GM23338 (cell line): ENCODE measurements around the gene DPP10. TPM values are rescaled to one million over a fixed set of nuclear protein-coding genes. Genes with fewer than 3 reads are reported as not detected.

ENCODE experiments used
- ATAC-seq: fragments of 200-7000 bp; cut with Tn5 transposase; 3 replicates; pipeline ENCODE4 v1.9.1; 2020
- DNase-seq: peaks from one replicate; pipeline ENCODE4 v3.0.0-alpha.2; 2015; ENCODE audit warnings: low spot score
- H2AFZ ChIP-seq: fragments of 200-600 bp; sonication (generic); 2 replicates; pipeline ENCODE4 v1.8.0; 2016; ENCODE audit warnings: antibody characterized with exemption, mild to moderate bottlenecking, moderate library complexity
- H3F3A ChIP-seq: fragments of 200-600 bp; sonication (generic); replicated peaks from 2 replicates; pipeline ENCODE4 v1.8.0; 2017; ENCODE audit warnings: antibody characterized with exemption, mixed run types, low read depth
- H3K27ac ChIP-seq: fragments of 200-600 bp; sonication (generic); 2 replicates; pipeline ENCODE4 v1.6.1; 2016; ENCODE audit warnings: low read depth
- H3K27me3 ChIP-seq: fragments of 200-600 bp; sonication (generic); 2 replicates; pipeline ENCODE4 v1.8.0; 2016; ENCODE audit warnings: mild to moderate bottlenecking, mixed run types, moderate library complexity; ENCODE audit not compliant: insufficient read depth
- H3K36me3 ChIP-seq: fragments of 200-600 bp; sonication (generic); 2 replicates; pipeline ENCODE4 v1.8.0; 2016; ENCODE audit warnings: mild to moderate bottlenecking; ENCODE audit not compliant: insufficient read depth
- H3K4me1 ChIP-seq: fragments of 200-600 bp; sonication (generic); 2 replicates; pipeline ENCODE4 v1.8.0; 2016; ENCODE audit warnings: mild to moderate bottlenecking, moderate library complexity; ENCODE audit not compliant: insufficient read depth
- H3K4me2 ChIP-seq: fragments of 200-600 bp; sonication (generic); 2 replicates; pipeline ENCODE4 v1.7.1; 2017; ENCODE audit warnings: mixed run types
- H3K4me3 ChIP-seq: fragments of 200-600 bp; sonication (generic); 2 replicates; pipeline ENCODE4 v1.6.1; 2016; ENCODE audit warnings: mixed run types
- H3K79me2 ChIP-seq: fragments of 200-600 bp; sonication (generic); replicated peaks from 2 replicates; pipeline ENCODE4 v1.8.0; 2017; ENCODE audit warnings: mild to moderate bottlenecking; ENCODE audit not compliant: insufficient read depth
- H3K9me2 ChIP-seq: fragments of 200-600 bp; sonication (generic); 2 replicates; pipeline ENCODE4 v1.8.0; 2017; ENCODE audit not compliant: insufficient read depth
- H4K20me1 ChIP-seq: fragments of 200-600 bp; sonication (generic); replicated peaks from 2 replicates; pipeline ENCODE4 v1.8.0; 2017; ENCODE audit warnings: mild to moderate bottlenecking; ENCODE audit not compliant: insufficient read depth
- H3K27ac Mint-ChIP-seq: 2 replicates; pipeline ENCODE4 v1.8.0; 2020; ENCODE audit warnings: inconsistent platforms, mild to moderate bottlenecking, moderate library complexity, mixed read lengths
- H3K27me3 Mint-ChIP-seq: 3 replicates; pipeline ENCODE4 v1.8.0; 2022; ENCODE audit warnings: low read depth, mild to moderate bottlenecking, moderate library complexity, mixed read lengths, inconsistent platforms; ENCODE audit not compliant: insufficient read depth, poor library complexity
- H3K36me3 Mint-ChIP-seq: 3 replicates; pipeline ENCODE4 v1.8.0; 2021; ENCODE audit warnings: low read depth, mild to moderate bottlenecking, inconsistent platforms, moderate library complexity, mixed read lengths
- H3K4me1 Mint-ChIP-seq: 3 replicates; pipeline ENCODE4 v1.8.0; 2020; ENCODE audit warnings: mild to moderate bottlenecking, inconsistent platforms, mixed read lengths
- H3K4me3 Mint-ChIP-seq: 3 replicates; pipeline ENCODE4 v1.8.0; 2021; ENCODE audit warnings: moderate library complexity, mild to moderate bottlenecking, inconsistent platforms, mixed read lengths
- H3K9me3 Mint-ChIP-seq: 3 replicates; pipeline ENCODE4 v1.8.0; 2020; ENCODE audit warnings: moderate library complexity, mild to moderate bottlenecking, inconsistent platforms, mixed read lengths
- CREB1 ChIP-seq: fragments of 250-450 bp; sonication (Bioruptor Pico); IDR thresholded peaks from 2 replicates; pipeline ENCODE4 v1.5.0; 2020; ENCODE audit warnings: low read depth, mild to moderate bottlenecking, moderate library complexity
- CTCF ChIP-seq, 2 experiments: fragments of 200-600 bp in 1 of 2; sonication (generic) in 1 of 2; conservative IDR thresholded peaks; 2 replicates each; pipeline versions ENCODE4 v1.5.1 to v1.6.1; 2016 to 2017; ENCODE audit warnings: antibody characterized with exemption in 2 of 2, low read depth in 2 of 2, mild to moderate bottlenecking in 2 of 2, moderate library complexity in 1 of 2
- ETS1 ChIP-seq: IDR thresholded peaks from 2 replicates; pipeline ENCODE4 v1.6.1; 2016; ENCODE audit warnings: antibody characterized with exemption
- EZH2 ChIP-seq: fragments of 200-600 bp; sonication (generic); IDR thresholded peaks from one replicate; pipeline ENCODE4 v1.8.0; 2017; ENCODE audit warnings: antibody characterized with exemption, mild to moderate bottlenecking, low read depth; ENCODE audit not compliant: unreplicated experiment
- EZH2phosphoT487 ChIP-seq: fragments of 200-600 bp; sonication (generic); IDR thresholded peaks from one replicate; pipeline ENCODE4 v1.8.1; 2018; ENCODE audit warnings: antibody characterized with exemption; ENCODE audit not compliant: unreplicated experiment
- JUNB ChIP-seq: IDR thresholded peaks from one replicate; pipeline ENCODE4 v1.6.1; 2016; ENCODE audit warnings: antibody characterized with exemption; ENCODE audit not compliant: unreplicated experiment
- REST ChIP-seq: IDR thresholded peaks from one replicate; pipeline ENCODE4 v1.6.1; 2018; ENCODE audit warnings: antibody characterized with exemption; ENCODE audit not compliant: unreplicated experiment
- STAT1 ChIP-seq: IDR thresholded peaks from one replicate; pipeline ENCODE4 v1.6.1; 2016; ENCODE audit warnings: antibody characterized with exemption; ENCODE audit not compliant: unreplicated experiment
- ZNF114 ChIP-seq: fragments of 250-450 bp; sonication (Bioruptor Pico); IDR thresholded peaks from 2 replicates; pipeline ENCODE4 v1.5.0; 2020; ENCODE audit warnings: mild to moderate bottlenecking, moderate library complexity
- ZNF331 ChIP-seq: fragments of 250-450 bp; sonication (Bioruptor Pico); IDR thresholded peaks from 2 replicates; pipeline ENCODE4 v1.5.0; 2020; ENCODE audit warnings: low read depth, mild to moderate bottlenecking, moderate library complexity
- ZNF462 ChIP-seq: fragments of 250-450 bp; sonication (Bioruptor Pico); IDR thresholded peaks from 2 replicates; pipeline ENCODE4 v1.5.0; 2020; ENCODE audit warnings: mild to moderate bottlenecking, moderate library complexity
- polyA plus RNA-seq: library from polyadenylated mRNA; unstranded; fragments of >200 nt; fragmentation: Nextera tagmentation; extraction: Ambion mirVana; gene quantifications from 2 replicates; pipeline ENCODE4 v1.2.1, GENCODE V29; 2016
- total RNA-seq: library from RNA; depleted of rRNA; stranded (reverse); fragments of >200 nt; shearing (Covaris generic); gene quantifications from 2 replicates; pipeline ENCODE4 v1.2.3, GENCODE V29; 2014

The DPP10 gene
- total and polyA plus RNA-seq, 2 experiments from 2014 or later = 3.6 to 14.8 TPM

GRCh38 chr2:115694651-115695050 lies 1252.2 kb downstream of the DPP10 start:
- H3K79me2 ChIP-seq = no peaks in the 10 kb centered on the region
- Mint-ChIP-seq H3K27me3 (no peaks in the 10 kb centered on the region), H3K36me3 (peaks cover 6% of the 10 kb centered on the region; the same call in 2 of the 3 replicates), H3K9me3 (peaks cover 2% of the 10 kb centered on the region; the same call in 1 of the 3 replicates), H3K4me3 (no peak overlapping the region), H3K4me1 (peaks cover 11% of the 10 kb centered on the region), H3K27ac (no peak overlapping the region)
- no peak overlapping the region for H2AFZ ChIP-seq
- 0 out of 2 replicates have a peak, but pooled peaks cover 5% of the 10 kb centered on the region for H3K9me2 ChIP-seq
- H4K20me1 ChIP-seq = no peaks in the 10 kb centered on the region
- no peak for TF ChIP-seq REST
- no peak for TF ChIP-seq ZNF331 (CRISPR knock-in tag)
- TF ChIP-seq ZNF462 = no peak
- no peak for TF ChIP-seq CTCF (conservative IDR thresholded peaks at IDR 0.05; ENCODE audit: low read depth in 2 of 2)
- TF ChIP-seq STAT1 = no peak
- no peak for TF ChIP-seq EZH2
- no peak for TF ChIP-seq EZH2phosphoT487
- no peak for TF ChIP-seq ZNF114 (CRISPR knock-in tag)
- no peak for TF ChIP-seq JUNB
- no peak for TF ChIP-seq CREB1 (CRISPR knock-in tag)
- TF ChIP-seq ETS1 = no peak
- H3K27ac ChIP-seq = no peak overlapping the region
- no peaks in the 10 kb centered on the region for H3K36me3 ChIP-seq
- no peaks in the 10 kb centered on the region for H3K27me3 ChIP-seq
- H3K4me1 ChIP-seq = no peaks in the 10 kb centered on the region
- H3K4me2 ChIP-seq = no peak overlapping the region
- no peak for ATAC-seq
- no peak for DNase-seq
- H3F3A ChIP-seq = no peaks in the 10 kb centered on the region
- H3K4me3 ChIP-seq = no peak overlapping the region
